Sigmoid colon (tissue), 7 donors: ENCODE data around the gene SFMBT2. TPM values are rescaled to one million over a fixed set of nuclear protein-coding genes. Genes with fewer than 3 reads are reported as not detected.

Source experiments
- DNase-seq: peaks from one replicate; pipeline ENCODE4 v3.0.0-alpha.2; 2019
- H3K27ac ChIP-seq, 4 donors: fragments of 200-600 bp; sonication (generic); one replicate each; pipeline ENCODE4 v1.5.1; 2016 to 2019; ENCODE audit warnings: mild to moderate bottlenecking in 1 of 4
- H3K27me3 ChIP-seq, 3 donors: fragments of 200-600 bp; sonication (generic); one replicate each; pipeline ENCODE4 v1.5.1; 2019; ENCODE audit warnings: mild to moderate bottlenecking in 1 of 3
- H3K36me3 ChIP-seq, 4 donors: fragments of 200-600 bp; sonication (generic); one replicate each; pipeline ENCODE4 v1.5.1; 2016 to 2019
- H3K4me1 ChIP-seq, 4 donors: fragments of 200-600 bp; sonication (generic); one replicate each; pipeline ENCODE4 v1.5.1; 2017 to 2019
- H3K4me3 ChIP-seq, 4 donors: fragments of 200-600 bp; sonication (generic); one replicate each; pipeline ENCODE4 v1.5.1; 2017 to 2019; ENCODE audit warnings: mild to moderate bottlenecking in 2 of 4, moderate library complexity in 1 of 4
- H3K9me3 ChIP-seq, 4 donors: fragments of 200-600 bp in 3 of 4; sonication (generic) in 3 of 4; one replicate each; pipeline versions ENCODE4 v1.5.1 to v1.6.1; 2013 to 2019
- CTCF ChIP-seq, 4 experiments: fragments of 450-650 bp in 3 of 4; fragments of 200-600 bp in 1 of 4; IDR thresholded peaks; one replicate each; pipeline ENCODE4 v1.5.1; 2016 to 2019; ENCODE audit warnings: antibody characterized with exemption in 4 of 4, mild to moderate bottlenecking in 3 of 4, moderate library complexity in 2 of 4
- EP300 ChIP-seq, 4 donors: sonication (generic); formaldehyde crosslinking; IDR thresholded peaks; one replicate each; pipeline ENCODE4 v1.6.1; 2017; ENCODE audit warnings: antibody characterized with exemption in 4 of 4
- POLR2A ChIP-seq, 2 donors: fragments of 450-650 bp; IDR thresholded peaks; one replicate each; pipeline ENCODE4 v1.6.1; 2016; ENCODE audit warnings: antibody characterized with exemption in 2 of 2, mild to moderate bottlenecking in 2 of 2, moderate library complexity in 2 of 2
- POLR2AphosphoS5 ChIP-seq, 4 donors: sonication (generic); formaldehyde crosslinking; IDR thresholded peaks; one replicate each; pipeline ENCODE4 v1.6.1; 2017; ENCODE audit warnings: antibody characterized with exemption in 4 of 4
- WGBS, 2 donors: extraction: QIAGEN DNeasy Blood & Tissue Kit; methylation state at CpG; one replicate each; pipeline ENCODE4 v1.1.7; 2013; 5-methylcytosine and 5-hydroxymethylcytosine counted together
- intact Hi-C: fragments of 100-400 bp; cut with DNase I; formaldehyde crosslinking; loops from one replicate; pipeline ENCODE4 v1.15.1; 2023
- polyA plus RNA-seq, 3 donors: library from polyadenylated mRNA; stranded (reverse); fragments of 200-250 nt; gene quantifications; one replicate each; pipeline ENCODE4 v1.2.3, GENCODE V29; 2013
- total RNA-seq, 4 donors: library from RNA; depleted of rRNA; stranded (reverse); fragments of >200 nt; gene quantifications; one replicate each; pipeline ENCODE4 v1.1.0, GENCODE V29; 2016
- donor health status: healthy with polysubstance abuse.
- donor health status: Bipolar disorder and iron deficiency.
- donor health status: healthy.

SFMBT2 gene
- total and polyA plus RNA-seq, 7 donors = 0.60 to 6.4 (median 4.2) TPM

- no peak overlapping the region for H3K4me3 ChIP-seq
- H3K4me1 ChIP-seq = peaks cover 0 to 2% (median 0%) of the 10 kb centered on the region in 4 donors
- H3K27ac ChIP-seq = no peak overlapping the region
- 64 to 87% methylated on average over 4 of the region's 4 CpGs for WGBS, 2 donors
- DNase-seq = no peak
- H3K36me3 ChIP-seq = peaks cover 0 to 4% (median 0%) of the 10 kb centered on the region in 4 donors
- intact Hi-C loops = no loop called here
- H3K27me3 ChIP-seq = no peaks in the 10 kb centered on the region
- TF ChIP-seq POLR2AphosphoS5 (IDR thresholded peaks at IDR 0.05) = no peak
- no peak for TF ChIP-seq EP300 (IDR thresholded peaks at IDR 0.05)
- no peak for TF ChIP-seq CTCF (IDR thresholded peaks at IDR 0.05)
- no peak for TF ChIP-seq POLR2A (IDR thresholded peaks at IDR 0.05)
- no peaks in the 10 kb centered on the region for H3K9me3 ChIP-seq
Measured at GRCh38 chr10:7165500-7166177, 245.2 kb downstream of the SFMBT2 start.

- intact Hi-C loops = no loop called here
- no peaks in the 10 kb centered on the region for H3K27me3 ChIP-seq
- no peak overlapping the region for H3K4me3 ChIP-seq
- H3K27ac ChIP-seq = no peak overlapping the region
- H3K4me1 ChIP-seq = no peaks in the 10 kb centered on the region
- no peak for DNase-seq
- TF ChIP-seq POLR2AphosphoS5 (IDR thresholded peaks at IDR 0.05) = no peak
- TF ChIP-seq EP300 (IDR thresholded peaks at IDR 0.05) = no peak
- no peak for TF ChIP-seq CTCF (IDR thresholded peaks at IDR 0.05)
- no peak for TF ChIP-seq POLR2A (IDR thresholded peaks at IDR 0.05)
- no peaks in the 10 kb centered on the region for H3K9me3 ChIP-seq
- WGBS, 2 donors = 89 to 96% methylated on average over 8 of the region's 8 CpGs
- H3K36me3 ChIP-seq = peaks cover 0 to 4% (median 0%) of the 10 kb centered on the region in 4 donors
Measured at GRCh38 chr10:7164955-7165354, 245.9 kb downstream of the SFMBT2 start.

- Histone ChIP-seq H3K4me1 (no peaks in the 10 kb centered on the region), H3K27ac (no peak overlapping the region), H3K36me3 (peaks cover 0 to 3% (median 0%) of the 10 kb centered on the region in 4 donors), H3K27me3 (no peaks in the 10 kb centered on the region), H3K4me3 (no peak overlapping the region), H3K9me3 (no peaks in the 10 kb centered on the region)
- no peak for TF ChIP-seq EP300 (IDR thresholded peaks at IDR 0.05)
- no peak for TF ChIP-seq POLR2AphosphoS5 (IDR thresholded peaks at IDR 0.05)
- no peak for TF ChIP-seq POLR2A (IDR thresholded peaks at IDR 0.05)
- no peak for TF ChIP-seq CTCF (IDR thresholded peaks at IDR 0.05)
- DNase-seq = no peak
- intact Hi-C loops = no loop called here
- 92 to 97% methylated on average over 8 of the region's 8 CpGs for WGBS, 2 donors
Measured at GRCh38 chr10:7162331-7162730, 248.5 kb downstream of the SFMBT2 start.

GRCh38 chr10:7161484-7162250 is 249.2 kb downstream of the SFMBT2 start:
- no peaks in the 10 kb centered on the region for H3K27me3 ChIP-seq
- no peak overlapping the region for H3K27ac ChIP-seq
- DNase-seq = peak; percentile 71
- intact Hi-C loops = no loop called here
- TF ChIP-seq EP300 (IDR thresholded peaks at IDR 0.05) (no peak), POLR2AphosphoS5 (IDR thresholded peaks at IDR 0.05) (no peak), CTCF (IDR thresholded peaks at IDR 0.05) (no peak), POLR2A (IDR thresholded peaks at IDR 0.05) (no peak)
- WGBS, 2 donors = 84 to 92% methylated on average over 15 of the region's 15 CpGs
- no peak overlapping the region for H3K4me3 ChIP-seq
- H3K4me1 ChIP-seq = no peaks in the 10 kb centered on the region
- H3K36me3 ChIP-seq = no peaks in the 10 kb centered on the region
- no peaks in the 10 kb centered on the region for H3K9me3 ChIP-seq
